Panc1 (cell line): Measurements from ENCODE around the gene ATXN1. TPM values are rescaled to one million over a fixed set of nuclear protein-coding genes. Genes with fewer than 3 reads are reported as not detected.

Experiments
- ATAC-seq: fragments of 200-7000 bp; cut with Tn5 transposase; 2 replicates; pipeline ENCODE4 v1.9.1; 2020; ENCODE audit warnings: mild to moderate bottlenecking, moderate library complexity
- BruUV-seq: library from RNA; stranded (reverse); fragments of 400-500 nt; replicated peaks from 2 replicates; lab custom pipeline; 2021; lab: Mats Ljungman, UMichigan
- CTCF ChIA-PET: fragments of 300-600 bp; sonication (Branson Sonifier 250); formaldehyde crosslinking; loops from one replicate; lab custom pipeline; 2022; ENCODE audit warnings: antibody characterized with exemption; lab: Charles Lee
- POLR2A ChIA-PET: fragments of 300-600 bp; sonication (Branson Sonifier 250); formaldehyde crosslinking; loops from one replicate; lab custom pipeline; 2022; ENCODE audit warnings: antibody characterized with exemption; lab: Charles Lee
- DNase-seq: peaks from one replicate; pipeline ENCODE4 v3.0.0-alpha.2; 2010; ENCODE audit warnings: low read depth, low spot score
- H3K27ac ChIP-seq: 2 replicates; pipeline ENCODE4 v1.5.1; 2011; ENCODE audit warnings: mild to moderate bottlenecking, low read length, inconsistent platforms
- H3K27me3 ChIP-seq: fragments of 200-500 bp; sonication (Bioruptor generic); 2 replicates; pipeline ENCODE4 v1.6.0; 2014; ENCODE audit warnings: low read length, inconsistent platforms; ENCODE audit not compliant: control insufficient read depth, insufficient read depth
- H3K36me3 ChIP-seq: fragments of 200-500 bp; sonication (Bioruptor generic); 2 replicates; pipeline ENCODE4 v1.5.1; 2014; ENCODE audit warnings: inconsistent platforms, mild to moderate bottlenecking, low read length, moderate library complexity; ENCODE audit not compliant: control insufficient read depth, insufficient read depth
- H3K4me1 ChIP-seq: 2 replicates; pipeline ENCODE4 v1.5.1; 2011; ENCODE audit warnings: inconsistent platforms, mild to moderate bottlenecking, low read length, moderate library complexity; ENCODE audit not compliant: control insufficient read depth, insufficient read depth
- H3K4me3 ChIP-seq, 2 experiments: 2 replicates each; pipeline ENCODE4 v1.5.1; 2011 to 2012; ENCODE audit warnings: low read depth in 2 of 2, low read length in 2 of 2, mild to moderate bottlenecking in 2 of 2, inconsistent platforms in 1 of 2, moderate library complexity in 1 of 2
- H3K9me3 ChIP-seq: fragments of 200-500 bp; sonication (Bioruptor generic); 2 replicates; pipeline ENCODE4 v1.5.1; 2014; ENCODE audit warnings: low read depth, mild to moderate bottlenecking, inconsistent platforms, low read length, moderate library complexity; ENCODE audit not compliant: control insufficient read depth, insufficient read depth
- POLR2AphosphoS5 ChIP-seq: IDR thresholded peaks from 2 replicates; pipeline ENCODE4 v1.6.1; 2012; ENCODE audit warnings: mild to moderate bottlenecking, low read depth, low read length, moderate library complexity
- SIN3A ChIP-seq: IDR thresholded peaks from 2 replicates; pipeline ENCODE4 v1.6.1; 2012; ENCODE audit warnings: low read depth, mild to moderate bottlenecking, low read length, moderate library complexity, borderline replicate concordance; ENCODE audit not compliant: insufficient read depth
- TCF7L2 ChIP-seq: IDR thresholded peaks from 2 replicates; pipeline ENCODE4 v1.6.1; 2011; ENCODE audit warnings: mild to moderate bottlenecking, low read depth, low read length, inconsistent platforms
- in situ Hi-C: cut with HindIII; loops from 2 replicates; pipeline ENCODE4 v1.10.0; 2016; ENCODE audit warnings: low sequenced_read_pairs, low pct_unique_long_range_greater_than_20kb
- intact Hi-C: fragments of 100-400 bp; cut with micrococcal nuclease; formaldehyde crosslinking; loops from one replicate; pipeline ENCODE4 v1.10.0; 2022; ENCODE audit not compliant: unreplicated experiment
- total RNA-seq: library from RNA; stranded (reverse); gene quantifications from one replicate; pipeline ENCODE4 v1.2.1, GENCODE V29; 2021; ENCODE audit not compliant: unreplicated experiment
- TF ChIP-seq, protein P1 (sequence below), 2 experiments: IDR thresholded peaks; 2 replicates each; pipeline ENCODE4 v1.6.1; 2011 to 2012; ENCODE audit warnings: low read depth in 2 of 2, control low read depth in 1 of 2, low read length in 1 of 2, mild to moderate bottlenecking in 1 of 2, moderate library complexity in 1 of 2; ENCODE audit not compliant: insufficient read depth in 1 of 2
- TF ChIP-seq, protein P2 (sequence below): fragments of 450-650 bp; IDR thresholded peaks from 2 replicates; pipeline ENCODE4 v1.5.1; 2017; ENCODE audit warnings: mild to moderate bottlenecking

The ATXN1 gene
- total RNA-seq, 1 experiment from 2014 or later = 67.1 TPM

DNA sequence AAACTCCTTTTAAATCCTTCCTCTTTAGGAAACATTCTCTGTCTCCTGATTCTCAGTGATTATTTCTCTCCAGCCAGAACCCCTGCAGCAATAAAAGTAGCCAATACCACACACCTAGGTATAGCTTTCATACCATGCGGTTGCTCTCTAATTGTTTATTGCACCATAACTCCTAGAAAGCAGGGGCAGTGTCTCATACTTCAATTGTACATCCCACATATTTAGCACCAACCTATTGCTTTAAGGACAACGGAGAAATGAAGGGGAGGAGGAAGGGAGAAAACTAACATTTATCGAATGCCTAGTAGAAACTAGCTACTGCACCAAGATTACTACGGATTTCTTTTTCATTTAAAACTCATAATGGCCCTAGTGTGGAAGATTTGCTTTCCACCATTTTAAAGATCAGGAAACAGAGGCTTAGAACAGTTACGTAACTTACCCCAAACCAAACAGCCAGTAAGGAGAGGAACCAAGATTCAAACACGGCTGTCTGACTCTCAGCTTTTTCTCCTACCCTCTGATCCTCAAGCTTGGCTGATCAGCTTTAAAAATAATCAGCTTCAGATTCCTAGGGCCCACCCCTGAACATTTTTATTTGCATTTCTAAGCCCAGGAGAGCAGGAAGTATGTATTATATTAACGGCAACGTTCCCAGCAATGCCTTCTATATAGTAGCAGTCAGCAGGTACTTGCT lies 43.4 kb upstream of the ATXN1 start:
- H3K27ac ChIP-seq = no peak overlapping the region
- intact Hi-C loops = no loop called here
- CTCF ChIA-PET = interaction anchor here (0.6 kb wide), 2 partner anchors 296 to 700 kb away, joined by 3 to 4 read pairs; no protein-coding TSS in a partner anchor
- in situ Hi-C loops = no loop called here
- H3K4me3 ChIP-seq = no peak overlapping the region
- TF ChIP-seq TCF7L2 (no peak), POLR2AphosphoS5 (no peak), SIN3A (no peak)
- TF ChIP-seq, protein P1, sequence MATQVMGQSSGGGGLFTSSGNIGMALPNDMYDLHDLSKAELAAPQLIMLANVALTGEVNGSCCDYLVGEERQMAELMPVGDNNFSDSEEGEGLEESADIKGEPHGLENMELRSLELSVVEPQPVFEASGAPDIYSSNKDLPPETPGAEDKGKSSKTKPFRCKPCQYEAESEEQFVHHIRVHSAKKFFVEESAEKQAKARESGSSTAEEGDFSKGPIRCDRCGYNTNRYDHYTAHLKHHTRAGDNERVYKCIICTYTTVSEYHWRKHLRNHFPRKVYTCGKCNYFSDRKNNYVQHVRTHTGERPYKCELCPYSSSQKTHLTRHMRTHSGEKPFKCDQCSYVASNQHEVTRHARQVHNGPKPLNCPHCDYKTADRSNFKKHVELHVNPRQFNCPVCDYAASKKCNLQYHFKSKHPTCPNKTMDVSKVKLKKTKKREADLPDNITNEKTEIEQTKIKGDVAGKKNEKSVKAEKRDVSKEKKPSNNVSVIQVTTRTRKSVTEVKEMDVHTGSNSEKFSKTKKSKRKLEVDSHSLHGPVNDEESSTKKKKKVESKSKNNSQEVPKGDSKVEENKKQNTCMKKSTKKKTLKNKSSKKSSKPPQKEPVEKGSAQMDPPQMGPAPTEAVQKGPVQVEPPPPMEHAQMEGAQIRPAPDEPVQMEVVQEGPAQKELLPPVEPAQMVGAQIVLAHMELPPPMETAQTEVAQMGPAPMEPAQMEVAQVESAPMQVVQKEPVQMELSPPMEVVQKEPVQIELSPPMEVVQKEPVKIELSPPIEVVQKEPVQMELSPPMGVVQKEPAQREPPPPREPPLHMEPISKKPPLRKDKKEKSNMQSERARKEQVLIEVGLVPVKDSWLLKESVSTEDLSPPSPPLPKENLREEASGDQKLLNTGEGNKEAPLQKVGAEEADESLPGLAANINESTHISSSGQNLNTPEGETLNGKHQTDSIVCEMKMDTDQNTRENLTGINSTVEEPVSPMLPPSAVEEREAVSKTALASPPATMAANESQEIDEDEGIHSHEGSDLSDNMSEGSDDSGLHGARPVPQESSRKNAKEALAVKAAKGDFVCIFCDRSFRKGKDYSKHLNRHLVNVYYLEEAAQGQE (IDR thresholded peaks at IDR 0.05; ENCODE audit: insufficient read depth in 1 of 2, low read depth in 2 of 2, low read length in 1 of 2) = no peak
- TF ChIP-seq, protein P2, sequence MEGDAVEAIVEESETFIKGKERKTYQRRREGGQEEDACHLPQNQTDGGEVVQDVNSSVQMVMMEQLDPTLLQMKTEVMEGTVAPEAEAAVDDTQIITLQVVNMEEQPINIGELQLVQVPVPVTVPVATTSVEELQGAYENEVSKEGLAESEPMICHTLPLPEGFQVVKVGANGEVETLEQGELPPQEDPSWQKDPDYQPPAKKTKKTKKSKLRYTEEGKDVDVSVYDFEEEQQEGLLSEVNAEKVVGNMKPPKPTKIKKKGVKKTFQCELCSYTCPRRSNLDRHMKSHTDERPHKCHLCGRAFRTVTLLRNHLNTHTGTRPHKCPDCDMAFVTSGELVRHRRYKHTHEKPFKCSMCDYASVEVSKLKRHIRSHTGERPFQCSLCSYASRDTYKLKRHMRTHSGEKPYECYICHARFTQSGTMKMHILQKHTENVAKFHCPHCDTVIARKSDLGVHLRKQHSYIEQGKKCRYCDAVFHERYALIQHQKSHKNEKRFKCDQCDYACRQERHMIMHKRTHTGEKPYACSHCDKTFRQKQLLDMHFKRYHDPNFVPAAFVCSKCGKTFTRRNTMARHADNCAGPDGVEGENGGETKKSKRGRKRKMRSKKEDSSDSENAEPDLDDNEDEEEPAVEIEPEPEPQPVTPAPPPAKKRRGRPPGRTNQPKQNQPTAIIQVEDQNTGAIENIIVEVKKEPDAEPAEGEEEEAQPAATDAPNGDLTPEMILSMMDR = no peak
- DNase-seq (no peak), ATAC-seq (no peak)
- BruUV-seq = no TSS peak
- no peaks in the 10 kb centered on the region for H3K9me3 ChIP-seq
- H3K4me1 ChIP-seq = peaks cover 4% of the 10 kb centered on the region; the same call in 1 of the 2 replicates
- H3K36me3 ChIP-seq = no peaks in the 10 kb centered on the region
- H3K27me3 ChIP-seq = no peaks in the 10 kb centered on the region
- POLR2A ChIA-PET = no interaction called here

DNA sequence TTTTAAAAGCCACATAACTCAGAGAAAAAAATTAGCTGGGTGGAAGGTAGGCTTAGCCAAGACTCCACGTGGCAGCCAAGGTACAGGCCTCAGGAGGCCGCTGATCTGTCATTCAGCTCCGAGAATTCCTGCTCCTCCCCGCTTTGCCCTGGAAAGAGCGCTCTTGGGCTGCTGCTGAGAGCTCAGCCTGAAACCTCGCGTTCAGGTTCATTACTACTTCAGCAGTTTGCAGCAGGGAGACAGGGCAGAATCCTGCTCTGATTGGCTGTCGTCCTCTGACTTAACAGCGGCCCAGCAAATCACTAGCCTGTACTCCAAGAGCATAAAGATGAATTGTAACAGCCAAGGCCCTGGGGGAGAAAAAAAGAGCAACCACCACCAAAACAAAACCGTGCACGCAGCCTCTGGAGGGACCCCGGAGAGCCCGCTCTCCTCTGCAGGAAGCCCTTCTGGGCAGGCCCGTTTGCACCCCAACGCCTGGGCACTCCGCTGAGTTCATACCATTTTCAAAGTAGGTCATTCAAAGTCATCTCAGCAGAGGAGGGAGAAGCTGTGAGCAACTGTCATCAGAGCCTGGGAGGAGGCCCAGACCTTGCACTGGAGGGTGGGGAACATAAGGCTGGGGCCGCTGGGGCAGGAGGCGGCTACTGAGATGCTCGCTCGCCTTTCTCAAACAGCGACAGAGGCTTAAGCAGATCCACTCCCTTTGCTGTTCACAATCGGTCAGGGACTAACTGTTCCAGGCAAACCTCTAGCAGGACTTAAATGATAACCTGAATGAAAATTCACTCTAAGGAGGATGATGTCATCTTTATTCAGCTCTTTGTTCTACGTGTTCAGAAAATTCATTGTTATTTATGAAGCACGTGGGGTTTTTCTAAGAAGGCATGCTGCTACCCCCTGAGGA lies 42.3 kb upstream of the ATXN1 start:
- DNase-seq (no peak), ATAC-seq (no peak)
- Histone ChIP-seq H3K4me1 (peaks cover 9% of the 10 kb centered on the region; the same call in 1 of the 2 replicates), H3K27me3 (no peaks in the 10 kb centered on the region), H3K4me3 (no peak overlapping the region), H3K9me3 (no peaks in the 10 kb centered on the region), H3K36me3 (no peaks in the 10 kb centered on the region), H3K27ac (no peak overlapping the region)
- CTCF ChIA-PET = interaction anchor here (0.6 kb wide), 1 partner anchor 701 kb away, joined by 4 read pairs; no protein-coding TSS in a partner anchor
- in situ Hi-C loops (no loop called here), intact Hi-C loops (no loop called here)
- POLR2A ChIA-PET = no interaction called here
- BruUV-seq = no TSS peak
- TF ChIP-seq, protein P2 = no peak
- no peak for TF ChIP-seq POLR2AphosphoS5
- TF ChIP-seq SIN3A = no peak
- TF ChIP-seq TCF7L2 = no peak
- TF ChIP-seq, protein P1 (IDR thresholded peaks at IDR 0.05; ENCODE audit: insufficient read depth in 1 of 2, low read depth in 2 of 2, low read length in 1 of 2) = no peak
